VCaP (cell line): Measurements from ENCODE around the gene JADE2.

Experiments used
- H3K27ac ChIP-seq: fragments of 450-650 bp; 2 replicates; pipeline ENCODE4 v1.5.1; 2017
- TF ChIP-seq, protein P1 (sequence below): fragments of 450-650 bp; conservative IDR thresholded peaks from 2 replicates; pipeline ENCODE4 v1.5.1; 2017; ENCODE audit warnings: mild to moderate bottlenecking, moderate library complexity

The JADE2 gene

DNA sequence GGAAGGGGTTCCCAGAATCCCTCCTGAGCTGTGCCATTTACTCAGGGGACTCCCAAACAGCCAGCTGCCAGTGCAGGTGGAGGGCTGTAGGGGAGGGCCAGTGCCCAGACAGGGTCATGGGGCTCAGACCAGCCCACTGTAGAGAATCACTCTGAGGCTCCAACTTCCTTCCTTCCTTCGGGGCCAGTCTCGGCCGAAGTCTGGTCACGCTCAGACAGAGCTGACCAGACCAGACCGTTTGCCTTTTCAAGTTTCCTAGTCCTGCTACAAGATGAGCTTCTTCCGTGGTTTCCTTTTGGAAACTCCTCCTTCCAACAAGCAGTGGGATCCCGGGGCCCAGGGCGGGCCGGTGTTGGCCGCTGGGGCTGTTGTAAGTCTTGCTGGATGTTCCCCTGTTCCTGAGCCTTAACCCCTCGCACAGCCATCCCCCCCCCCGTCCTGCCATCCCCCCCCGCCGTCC, 54.6 kb downstream of the JADE2 start:
- peak overlapping the region; percentile 35; the same call in 1 of the 2 replicates for H3K27ac ChIP-seq
- TF ChIP-seq, protein P1, sequence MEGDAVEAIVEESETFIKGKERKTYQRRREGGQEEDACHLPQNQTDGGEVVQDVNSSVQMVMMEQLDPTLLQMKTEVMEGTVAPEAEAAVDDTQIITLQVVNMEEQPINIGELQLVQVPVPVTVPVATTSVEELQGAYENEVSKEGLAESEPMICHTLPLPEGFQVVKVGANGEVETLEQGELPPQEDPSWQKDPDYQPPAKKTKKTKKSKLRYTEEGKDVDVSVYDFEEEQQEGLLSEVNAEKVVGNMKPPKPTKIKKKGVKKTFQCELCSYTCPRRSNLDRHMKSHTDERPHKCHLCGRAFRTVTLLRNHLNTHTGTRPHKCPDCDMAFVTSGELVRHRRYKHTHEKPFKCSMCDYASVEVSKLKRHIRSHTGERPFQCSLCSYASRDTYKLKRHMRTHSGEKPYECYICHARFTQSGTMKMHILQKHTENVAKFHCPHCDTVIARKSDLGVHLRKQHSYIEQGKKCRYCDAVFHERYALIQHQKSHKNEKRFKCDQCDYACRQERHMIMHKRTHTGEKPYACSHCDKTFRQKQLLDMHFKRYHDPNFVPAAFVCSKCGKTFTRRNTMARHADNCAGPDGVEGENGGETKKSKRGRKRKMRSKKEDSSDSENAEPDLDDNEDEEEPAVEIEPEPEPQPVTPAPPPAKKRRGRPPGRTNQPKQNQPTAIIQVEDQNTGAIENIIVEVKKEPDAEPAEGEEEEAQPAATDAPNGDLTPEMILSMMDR: no peak

DNA sequence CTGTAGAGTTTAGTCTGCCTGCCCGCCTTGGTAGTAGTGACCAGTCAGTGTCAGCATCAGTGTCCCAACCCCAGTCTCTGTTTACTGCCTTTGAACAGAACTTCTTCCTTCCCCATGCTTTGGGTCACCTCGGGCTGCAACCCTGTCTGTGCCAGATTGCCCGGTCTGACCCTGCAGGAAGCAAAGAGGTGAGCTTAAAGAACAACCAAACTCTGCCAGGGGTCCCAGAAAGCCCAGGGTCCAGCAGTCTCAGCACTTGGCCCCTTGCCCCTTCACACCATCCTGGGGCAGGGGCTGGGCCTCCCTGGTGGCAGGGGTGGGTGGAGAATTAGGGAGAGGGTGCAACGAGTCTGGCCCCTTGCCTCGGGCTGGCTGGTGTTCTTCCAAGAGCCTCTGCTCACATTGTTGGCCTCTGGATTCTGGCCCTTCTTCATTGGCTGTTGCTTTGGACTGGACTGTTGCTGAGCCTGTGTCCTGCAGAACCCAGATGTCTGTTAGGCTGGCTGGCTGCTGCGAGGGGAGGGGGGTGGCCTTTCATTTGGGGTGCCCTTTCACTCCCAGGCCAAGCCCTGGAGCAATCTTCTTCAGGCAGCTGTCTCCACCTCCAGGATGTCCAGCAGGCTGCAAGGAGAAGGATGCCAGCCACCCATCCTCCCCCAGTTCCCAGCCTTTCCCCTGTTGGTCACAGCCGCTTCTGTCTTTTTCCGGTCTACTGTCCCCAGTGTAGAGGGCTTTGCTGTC, 55.9 kb downstream of the JADE2 start:
- H3K27ac ChIP-seq: no peak overlapping the region

DNA sequence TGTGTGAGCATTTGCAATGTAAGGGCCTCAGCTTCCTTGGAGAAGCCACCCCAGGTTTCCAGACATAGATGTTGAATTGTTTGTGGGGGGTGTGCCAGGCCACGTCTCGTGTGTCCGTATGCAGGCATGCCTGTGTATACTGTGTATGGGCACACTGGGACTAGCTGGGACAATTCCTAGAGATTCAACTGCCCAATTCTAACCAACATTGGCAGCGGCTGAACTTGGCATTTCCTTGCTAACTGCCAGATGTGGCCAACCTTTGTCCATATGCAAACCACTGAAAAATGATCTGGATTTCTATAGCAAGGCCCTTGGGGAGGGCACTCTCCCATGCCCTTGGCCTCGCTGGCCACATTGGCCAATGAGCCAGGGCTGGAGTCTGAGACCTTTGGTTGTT, 56.8 kb downstream of the JADE2 start:
- no peak overlapping the region for H3K27ac ChIP-seq
- TF ChIP-seq, protein P1: no peak

More for the DNA sequence above, 55.9 kb downstream of the JADE2 start:
- TF ChIP-seq, protein P1: no peak

DNA sequence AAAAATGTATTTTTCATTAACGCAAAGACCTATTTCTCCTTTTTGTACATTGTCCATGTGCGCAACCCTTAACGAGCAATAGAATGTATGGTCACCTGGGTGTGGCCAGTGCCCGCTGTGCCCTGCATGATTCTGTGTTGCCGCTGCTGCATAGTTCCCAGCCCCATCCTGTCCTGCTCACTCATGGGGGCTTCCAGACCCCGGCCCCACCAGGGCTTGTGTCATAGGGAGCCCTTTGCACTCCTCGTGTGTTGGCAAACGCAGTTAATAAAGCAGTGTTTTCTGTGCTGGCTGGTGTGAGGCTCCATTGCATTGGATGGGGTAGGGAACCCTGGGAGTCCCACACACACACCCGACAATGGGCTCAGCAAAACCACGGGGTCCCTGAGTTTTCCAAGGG, 57.5 kb downstream of the JADE2 start:
- H3K27ac ChIP-seq: no peak overlapping the region
- TF ChIP-seq, protein P1: no peak

DNA sequence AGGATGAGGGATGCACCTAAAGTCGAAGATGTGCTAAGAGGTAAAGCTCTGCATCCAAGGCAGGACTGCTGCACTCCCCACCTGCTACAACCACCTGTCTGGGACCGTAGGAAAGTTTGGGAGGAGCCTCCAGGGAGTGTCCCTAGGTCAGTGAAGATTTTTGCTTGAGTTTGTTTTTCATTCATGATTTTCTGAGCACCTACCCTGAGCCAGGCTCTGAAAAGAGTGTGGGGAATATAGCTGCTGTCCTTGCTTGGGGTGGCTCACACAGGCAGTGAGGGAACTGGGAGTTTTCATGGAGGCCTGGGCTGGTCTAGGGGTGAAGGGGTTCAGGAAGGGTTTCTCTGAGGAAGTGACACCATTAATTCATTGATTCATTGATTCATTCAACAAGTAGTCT, 58.3 kb downstream of the JADE2 start:
- TF ChIP-seq, protein P1: no peak
- H3K27ac ChIP-seq: no peak overlapping the region

DNA sequence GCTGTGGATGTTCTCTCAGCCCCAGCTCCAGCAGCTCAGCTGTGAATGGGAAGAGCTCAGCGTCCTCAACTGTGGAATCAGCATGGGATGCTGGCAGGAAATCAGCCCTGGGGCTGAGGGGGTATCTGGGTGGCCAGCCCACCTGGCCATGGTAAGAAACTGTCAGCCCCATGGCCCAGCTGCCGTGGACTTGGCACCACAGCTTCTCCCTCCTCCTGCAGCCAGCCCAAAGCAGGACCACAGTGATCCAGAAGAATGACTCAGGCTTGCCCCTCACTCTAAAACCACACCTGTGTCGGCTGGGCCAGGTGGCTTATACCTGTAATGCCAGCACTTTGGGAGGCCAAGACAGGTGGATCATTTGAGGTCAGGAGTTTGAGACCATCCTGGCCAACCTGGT, 59.2 kb downstream of the JADE2 start:
- no peak overlapping the region for H3K27ac ChIP-seq
- TF ChIP-seq, protein P1: no peak

DNA sequence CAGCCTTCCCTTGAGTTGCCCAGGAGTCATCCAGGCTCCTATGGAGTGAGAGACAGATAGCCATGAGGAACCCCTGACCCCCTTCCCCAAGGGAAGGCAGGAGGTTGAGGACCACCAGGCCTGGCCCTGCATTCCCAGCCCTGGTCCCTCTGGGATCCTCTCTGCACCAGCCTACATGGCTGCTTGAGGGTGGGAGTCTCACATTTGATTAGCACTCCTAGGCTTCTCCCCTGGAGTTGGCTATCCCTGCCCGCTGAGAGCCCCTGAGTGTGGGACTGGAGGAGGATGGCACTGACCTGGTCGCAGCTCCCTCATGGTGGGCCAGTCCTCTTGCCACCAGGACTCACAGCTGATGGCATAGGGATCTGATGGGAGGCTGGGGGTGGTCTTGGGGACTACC, 60.5 kb downstream of the JADE2 start:
- no peak overlapping the region for H3K27ac ChIP-seq
- TF ChIP-seq, protein P1: no peak
